GM23338 (cell line): ENCODE data around the gene CPNE2. TPM values are rescaled to one million over a fixed set of nuclear protein-coding genes. Genes with fewer than 3 reads are reported as not detected.

Experiments used
- ATAC-seq: fragments of 200-7000 bp; cut with Tn5 transposase; 3 replicates; pipeline ENCODE4 v1.9.1; 2020
- DNase-seq: peaks from one replicate; pipeline ENCODE4 v3.0.0-alpha.2; 2015; ENCODE audit warnings: low spot score
- H2AFZ ChIP-seq: fragments of 200-600 bp; sonication (generic); 2 replicates; pipeline ENCODE4 v1.8.0; 2016; ENCODE audit warnings: antibody characterized with exemption, mild to moderate bottlenecking, moderate library complexity
- H3F3A ChIP-seq: fragments of 200-600 bp; sonication (generic); replicated peaks from 2 replicates; pipeline ENCODE4 v1.8.0; 2017; ENCODE audit warnings: antibody characterized with exemption, mixed run types, low read depth
- H3K27ac ChIP-seq: fragments of 200-600 bp; sonication (generic); 2 replicates; pipeline ENCODE4 v1.6.1; 2016; ENCODE audit warnings: low read depth
- H3K27me3 ChIP-seq: fragments of 200-600 bp; sonication (generic); 2 replicates; pipeline ENCODE4 v1.8.0; 2016; ENCODE audit warnings: mild to moderate bottlenecking, mixed run types, moderate library complexity; ENCODE audit not compliant: insufficient read depth
- H3K36me3 ChIP-seq: fragments of 200-600 bp; sonication (generic); 2 replicates; pipeline ENCODE4 v1.8.0; 2016; ENCODE audit warnings: mild to moderate bottlenecking; ENCODE audit not compliant: insufficient read depth
- H3K4me1 ChIP-seq: fragments of 200-600 bp; sonication (generic); 2 replicates; pipeline ENCODE4 v1.8.0; 2016; ENCODE audit warnings: mild to moderate bottlenecking, moderate library complexity; ENCODE audit not compliant: insufficient read depth
- H3K4me2 ChIP-seq: fragments of 200-600 bp; sonication (generic); 2 replicates; pipeline ENCODE4 v1.7.1; 2017; ENCODE audit warnings: mixed run types
- H3K4me3 ChIP-seq: fragments of 200-600 bp; sonication (generic); 2 replicates; pipeline ENCODE4 v1.6.1; 2016; ENCODE audit warnings: mixed run types
- H3K79me2 ChIP-seq: fragments of 200-600 bp; sonication (generic); replicated peaks from 2 replicates; pipeline ENCODE4 v1.8.0; 2017; ENCODE audit warnings: mild to moderate bottlenecking; ENCODE audit not compliant: insufficient read depth
- H3K9me2 ChIP-seq: fragments of 200-600 bp; sonication (generic); 2 replicates; pipeline ENCODE4 v1.8.0; 2017; ENCODE audit not compliant: insufficient read depth
- H4K20me1 ChIP-seq: fragments of 200-600 bp; sonication (generic); replicated peaks from 2 replicates; pipeline ENCODE4 v1.8.0; 2017; ENCODE audit warnings: mild to moderate bottlenecking; ENCODE audit not compliant: insufficient read depth
- H3K27ac Mint-ChIP-seq: 2 replicates; pipeline ENCODE4 v1.8.0; 2020; ENCODE audit warnings: inconsistent platforms, mild to moderate bottlenecking, moderate library complexity, mixed read lengths
- H3K27me3 Mint-ChIP-seq: 3 replicates; pipeline ENCODE4 v1.8.0; 2022; ENCODE audit warnings: low read depth, mild to moderate bottlenecking, moderate library complexity, mixed read lengths, inconsistent platforms; ENCODE audit not compliant: insufficient read depth, poor library complexity
- H3K36me3 Mint-ChIP-seq: 3 replicates; pipeline ENCODE4 v1.8.0; 2021; ENCODE audit warnings: low read depth, mild to moderate bottlenecking, inconsistent platforms, moderate library complexity, mixed read lengths
- H3K4me1 Mint-ChIP-seq: 3 replicates; pipeline ENCODE4 v1.8.0; 2020; ENCODE audit warnings: mild to moderate bottlenecking, inconsistent platforms, mixed read lengths
- H3K4me3 Mint-ChIP-seq: 3 replicates; pipeline ENCODE4 v1.8.0; 2021; ENCODE audit warnings: moderate library complexity, mild to moderate bottlenecking, inconsistent platforms, mixed read lengths
- H3K9me3 Mint-ChIP-seq: 3 replicates; pipeline ENCODE4 v1.8.0; 2020; ENCODE audit warnings: moderate library complexity, mild to moderate bottlenecking, inconsistent platforms, mixed read lengths
- CTCF ChIP-seq, 2 experiments: fragments of 200-600 bp in 1 of 2; sonication (generic) in 1 of 2; conservative IDR thresholded peaks; 2 replicates each; pipeline versions ENCODE4 v1.5.1 to v1.6.1; 2016 to 2017; ENCODE audit warnings: antibody characterized with exemption in 2 of 2, low read depth in 2 of 2, mild to moderate bottlenecking in 2 of 2, moderate library complexity in 1 of 2
- ETS1 ChIP-seq: IDR thresholded peaks from 2 replicates; pipeline ENCODE4 v1.6.1; 2016; ENCODE audit warnings: antibody characterized with exemption
- EZH2 ChIP-seq: fragments of 200-600 bp; sonication (generic); IDR thresholded peaks from one replicate; pipeline ENCODE4 v1.8.0; 2017; ENCODE audit warnings: antibody characterized with exemption, mild to moderate bottlenecking, low read depth; ENCODE audit not compliant: unreplicated experiment
- JUNB ChIP-seq: IDR thresholded peaks from one replicate; pipeline ENCODE4 v1.6.1; 2016; ENCODE audit warnings: antibody characterized with exemption; ENCODE audit not compliant: unreplicated experiment
- POLR2AphosphoS5 ChIP-seq: IDR thresholded peaks from 2 replicates; pipeline ENCODE4 v1.6.1; 2016; ENCODE audit warnings: antibody characterized with exemption, low read depth
- REST ChIP-seq: IDR thresholded peaks from one replicate; pipeline ENCODE4 v1.6.1; 2018; ENCODE audit warnings: antibody characterized with exemption; ENCODE audit not compliant: unreplicated experiment
- STAT1 ChIP-seq: IDR thresholded peaks from one replicate; pipeline ENCODE4 v1.6.1; 2016; ENCODE audit warnings: antibody characterized with exemption; ENCODE audit not compliant: unreplicated experiment
- ZNF331 ChIP-seq: fragments of 250-450 bp; sonication (Bioruptor Pico); IDR thresholded peaks from 2 replicates; pipeline ENCODE4 v1.5.0; 2020; ENCODE audit warnings: low read depth, mild to moderate bottlenecking, moderate library complexity
- polyA plus RNA-seq: library from polyadenylated mRNA; unstranded; fragments of >200 nt; fragmentation: Nextera tagmentation; extraction: Ambion mirVana; gene quantifications from 2 replicates; pipeline ENCODE4 v1.2.1, GENCODE V29; 2016
- total RNA-seq: library from RNA; depleted of rRNA; stranded (reverse); fragments of >200 nt; shearing (Covaris generic); gene quantifications from 2 replicates; pipeline ENCODE4 v1.2.3, GENCODE V29; 2014

Gene CPNE2
- total and polyA plus RNA-seq, 2 experiments from 2014 or later: 7.1 to 11.3 TPM

DNA sequence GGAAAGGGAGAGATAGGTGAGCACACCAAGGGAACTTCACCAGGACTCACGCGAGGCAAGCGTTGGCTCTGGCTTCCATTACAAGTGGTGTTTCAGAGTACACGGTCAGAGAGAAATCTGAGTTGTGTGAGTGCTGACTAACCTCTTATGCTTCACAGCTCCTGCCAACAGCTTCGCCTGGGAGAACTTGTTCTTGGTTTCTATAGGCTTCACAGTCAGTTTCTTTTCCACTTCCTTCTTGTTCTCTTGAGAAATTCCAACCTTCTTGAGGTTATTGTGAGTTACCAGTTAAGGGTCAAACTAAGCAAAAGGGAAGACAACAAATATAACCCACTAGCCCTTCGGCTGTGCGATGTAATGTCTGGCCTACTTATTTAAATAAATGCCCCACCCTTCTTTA is 74.6 kb downstream of the CPNE2 start (continued):
- TF ChIP-seq CTCF (conservative IDR thresholded peaks at IDR 0.05; ENCODE audit: low read depth in 2 of 2) (no peak), ZNF331 (CRISPR knock-in tag) (no peak), ETS1 (no peak), POLR2AphosphoS5 (no peak), JUNB (no peak)

- TF ChIP-seq CTCF (conservative IDR thresholded peaks at IDR 0.05; ENCODE audit: low read depth in 2 of 2) (no peak), REST (no peak), EZH2 (no peak), STAT1 (no peak), POLR2AphosphoS5 (no peak)
- H3K27ac Mint-ChIP-seq: peak overlapping the region; percentile 54; the same call in 1 of the 2 replicates
- no peaks in the 10 kb centered on the region for H3K9me3 Mint-ChIP-seq
- peaks cover 3% of the 10 kb centered on the region; the same call in 1 of the 3 replicates for H3K4me1 Mint-ChIP-seq
- ATAC-seq: no peak
- Histone ChIP-seq H3K79me2 (no peaks in the 10 kb centered on the region), H3K36me3 (peaks cover 69% of the 10 kb centered on the region; the same call in 1 of the 2 replicates), H3K4me2 (no peak overlapping the region), H3K27me3 (no peaks in the 10 kb centered on the region), H3K4me1 (no peaks in the 10 kb centered on the region), H3F3A (no peaks in the 10 kb centered on the region), H2AFZ (no peak overlapping the region), H3K9me2 (no peaks in the 10 kb centered on the region), H3K27ac (no peak overlapping the region), H3K4me3 (no peak overlapping the region), H4K20me1 (no peaks in the 10 kb centered on the region)
- DNase-seq: no peak
- peaks cover 69% of the 10 kb centered on the region for H3K36me3 Mint-ChIP-seq
- H3K4me3 Mint-ChIP-seq: no peak overlapping the region
- H3K27me3 Mint-ChIP-seq: no peaks in the 10 kb centered on the region
Measured at GRCh38 chr16:57167538-57167937, 75.2 kb downstream of the CPNE2 start.
